ENCODE results near the gene PRKAR1A.
"Not testable (repeated sequence)": the region's sequence is repeated elsewhere in the genome, so short reads cannot be mapped to it uniquely, and the experiment has no call there.

PRKAR1A gene

GRCh38 chr17:68480885-68481284 is 31.3 kb upstream of the PRKAR1A start:
- Histone ChIP-seq H3K27me3 (no peaks in the 10 kb centered on the region), H3K36me3 (no peaks in the 10 kb centered on the region), H3K9me3 (no peaks in the 10 kb centered on the region), H3K4me1 (ENCODE audit: control insufficient read depth in 1 of 2, insufficient read depth in 1 of 2, low read depth in 1 of 2, low read length in 1 of 2) (peaks cover 0 to 13% of the 10 kb centered on the region in 2 experiments), H3K27ac (no peak overlapping the region), H3K4me3 (ENCODE audit: low read depth in 1 of 2, low read length in 1 of 2) (no peak overlapping the region)
- TF ChIP-seq CTCF (IDR thresholded peaks at IDR 0.05): no peak

GRCh38 chr17:68482576-68483041 is 29.6 kb upstream of the PRKAR1A start:
- peaks cover 0 to 13% of the 10 kb centered on the region in 2 experiments for H3K4me1 ChIP-seq (ENCODE audit: control insufficient read depth in 1 of 2, insufficient read depth in 1 of 2, low read depth in 1 of 2, low read length in 1 of 2)

DNA sequence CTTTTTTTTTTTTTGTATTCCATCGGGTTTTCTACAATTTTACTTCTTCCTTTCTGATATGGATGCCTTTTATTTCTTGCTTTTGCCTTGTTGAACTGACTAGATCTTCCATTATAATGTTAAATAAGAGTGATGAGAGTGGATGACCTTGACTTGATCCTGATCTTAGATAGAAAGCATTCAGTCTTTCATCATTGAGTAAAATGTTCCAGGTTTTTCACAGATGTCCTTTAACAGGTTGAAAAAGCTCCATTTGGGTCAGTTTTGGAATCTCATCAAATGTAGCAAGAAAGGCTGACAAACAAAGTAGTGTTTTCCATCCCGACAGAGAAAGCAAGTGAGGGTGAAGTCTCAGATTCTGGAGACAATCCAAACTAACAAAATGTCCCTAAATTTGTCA is 27.8 kb upstream of the PRKAR1A start:
- Histone ChIP-seq H3K27ac (no peak overlapping the region), H3K27me3 (no peaks in the 10 kb centered on the region), H3K9me3 (no peaks in the 10 kb centered on the region), H3K4me3 (ENCODE audit: low read depth in 1 of 2, low read length in 1 of 2) (no peak overlapping the region), H3K36me3 (no peaks in the 10 kb centered on the region), H3K4me1 (ENCODE audit: control insufficient read depth in 1 of 2, insufficient read depth in 1 of 2, low read depth in 1 of 2, low read length in 1 of 2) (peaks cover 0 to 18% of the 10 kb centered on the region in 2 experiments)
- no peak for TF ChIP-seq CTCF (IDR thresholded peaks at IDR 0.05)

More at GRCh38 chr17:68482576-68483041, 29.6 kb upstream of the PRKAR1A start:
- no peaks in the 10 kb centered on the region for H3K27me3 ChIP-seq
- no peak overlapping the region for H3K27ac ChIP-seq
- H3K9me3 ChIP-seq: no peaks in the 10 kb centered on the region
- H3K36me3 ChIP-seq: no peaks in the 10 kb centered on the region
- H3K4me3 ChIP-seq (ENCODE audit: low read depth in 1 of 2, low read length in 1 of 2): no peak overlapping the region
- no peak for TF ChIP-seq CTCF (IDR thresholded peaks at IDR 0.05)

DNA sequence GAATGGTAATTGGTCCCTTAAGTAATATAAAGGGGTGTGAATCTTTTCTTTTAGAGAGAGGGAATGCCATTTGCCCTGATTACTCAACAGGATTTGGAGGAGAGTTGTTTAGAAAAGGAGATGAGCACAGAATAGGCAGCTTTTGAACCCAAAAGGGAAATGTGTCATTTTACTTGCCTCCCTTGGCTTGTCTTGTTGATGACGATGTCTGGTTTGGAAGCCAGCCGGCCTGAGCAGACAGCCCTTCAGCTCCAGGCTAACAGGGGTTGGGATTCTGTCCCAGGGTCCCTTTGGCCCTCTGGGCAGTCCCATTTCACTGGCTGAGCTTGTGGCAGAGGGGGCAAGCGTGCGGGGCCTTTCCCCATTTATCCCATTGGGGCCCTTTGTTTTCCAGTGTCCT is 22.3 kb upstream of the PRKAR1A start:
- H3K4me3 ChIP-seq (ENCODE audit: low read depth in 1 of 2, low read length in 1 of 2): no peak overlapping the region
- H3K9me3 ChIP-seq: no peaks in the 10 kb centered on the region
- H3K36me3 ChIP-seq: no peaks in the 10 kb centered on the region
- no peaks in the 10 kb centered on the region for H3K27me3 ChIP-seq
- H3K27ac ChIP-seq: peak overlapping the region; percentile 91
- no peak for TF ChIP-seq CTCF (IDR thresholded peaks at IDR 0.05)
- peaks cover 28 to 51% of the 10 kb centered on the region in 2 experiments for H3K4me1 ChIP-seq (ENCODE audit: control insufficient read depth in 1 of 2, insufficient read depth in 1 of 2, low read depth in 1 of 2, low read length in 1 of 2)

- Histone ChIP-seq H3K4me3 (ENCODE audit: low read depth in 1 of 2, low read length in 1 of 2) (peak overlapping the region; percentile 40 to 42), H3K4me1 (ENCODE audit: control insufficient read depth in 1 of 2, insufficient read depth in 1 of 2, low read depth in 1 of 2, low read length in 1 of 2) (peaks cover 29 to 41% of the 10 kb centered on the region in 2 experiments), H3K36me3 (no peaks in the 10 kb centered on the region), H3K27me3 (no peaks in the 10 kb centered on the region), H3K9me3 (no peaks in the 10 kb centered on the region), H3K27ac (peak overlapping the region; percentile 91)
- TF ChIP-seq CTCF (IDR thresholded peaks at IDR 0.05): peak; percentile 27
Measured at GRCh38 chr17:68491381-68492231, 20.6 kb upstream of the PRKAR1A start.

DNA sequence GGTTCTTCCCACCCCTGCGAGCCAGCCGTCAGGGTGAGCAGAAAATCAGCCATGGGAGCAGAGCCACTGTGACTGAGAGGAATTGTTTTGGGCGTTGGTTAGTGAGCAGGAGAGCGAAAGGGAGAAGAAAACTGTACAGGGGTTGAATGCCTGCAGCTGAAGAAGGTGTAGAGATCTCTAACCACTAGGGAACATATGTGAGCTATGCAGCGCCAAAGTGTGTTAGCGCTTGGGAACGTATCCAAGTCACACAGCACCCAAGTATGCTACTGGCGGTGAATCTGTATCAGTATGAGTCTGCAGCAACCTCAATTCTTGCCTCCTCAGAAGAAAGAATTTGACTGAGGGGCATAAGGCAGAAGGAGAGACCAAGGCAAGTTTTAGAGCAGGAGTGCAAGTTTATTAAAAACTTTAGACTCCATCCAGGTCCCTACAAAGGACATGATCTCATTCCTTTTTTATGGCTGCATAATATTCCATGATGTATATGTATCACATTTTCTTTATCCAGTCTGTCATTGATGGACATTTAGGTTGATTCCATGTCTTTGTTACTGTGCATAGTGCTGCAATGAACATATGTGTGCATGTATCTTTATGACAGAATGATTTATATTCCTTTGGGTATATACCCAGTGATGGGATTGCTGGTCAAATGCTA is 19.7 kb upstream of the PRKAR1A start:
- H3K4me3 ChIP-seq (ENCODE audit: low read depth in 1 of 2, low read length in 1 of 2): peak overlapping the region in 1 of 2 experiments; percentile 42
- not testable (repeated sequence) for H3K9me3 ChIP-seq, H3K36me3 ChIP-seq, H3K27me3 ChIP-seq
- peak overlapping the region; percentile 91 for H3K27ac ChIP-seq
- peaks cover 38 to 50% of the 10 kb centered on the region in 2 experiments for H3K4me1 ChIP-seq (ENCODE audit: control insufficient read depth in 1 of 2, insufficient read depth in 1 of 2, low read depth in 1 of 2, low read length in 1 of 2)
